ENCODE data around the gene ART4.

Gene ART4

GRCh38 chr12:14852880-14853279, 9.6 kb upstream of the ART4 start:
- DNase-seq (ENCODE audit: low read depth in 2 of 2, low spot score in 1 of 2): no peak

- DNase-seq (ENCODE audit: low read depth in 2 of 2, low spot score in 1 of 2): no peak
Measured at GRCh38 chr12:14850929-14851663, 7.8 kb upstream of the ART4 start.

GRCh38 chr12:14849661-14850060, 6.3 kb upstream of the ART4 start:
- no peak for DNase-seq (ENCODE audit: low read depth in 2 of 2, low spot score in 1 of 2)

- DNase-seq (ENCODE audit: low read depth in 2 of 2, low spot score in 1 of 2): no peak
Measured at GRCh38 chr12:14846876-14847580, 3.7 kb upstream of the ART4 start.

GRCh38 chr12:14846042-14846587, 2.8 kb upstream of the ART4 start:
- no peak for DNase-seq (ENCODE audit: low read depth in 2 of 2, low spot score in 1 of 2)

GRCh38 chr12:14845350-14845750, 2.0 kb upstream of the ART4 start:
- DNase-seq (ENCODE audit: low read depth in 2 of 2, low spot score in 1 of 2): no peak

- no peak for DNase-seq (ENCODE audit: low read depth in 2 of 2, low spot score in 1 of 2)
Measured at GRCh38 chr12:14844401-14844800, 1.1 kb upstream of the ART4 start.

GRCh38 chr12:14842315-14842714, 1.0 kb downstream of the ART4 start:
- DNase-seq (ENCODE audit: low read depth in 2 of 2, low spot score in 1 of 2): no peak

GRCh38 chr12:14841761-14842160, 1.6 kb downstream of the ART4 start:
- no peak for DNase-seq (ENCODE audit: low read depth in 2 of 2, low spot score in 1 of 2)

- no peak for DNase-seq (ENCODE audit: low read depth in 2 of 2, low spot score in 1 of 2)
Measured at GRCh38 chr12:14840616-14841015, 2.7 kb downstream of the ART4 start.

- DNase-seq (ENCODE audit: low read depth in 2 of 2, low spot score in 1 of 2): no peak
Measured at GRCh38 chr12:14839262-14839661, 4.1 kb downstream of the ART4 start.

GRCh38 chr12:14836336-14837210, 6.8 kb downstream of the ART4 start:
- DNase-seq (ENCODE audit: low read depth in 2 of 2, low spot score in 1 of 2): no peak

- no peak for DNase-seq (ENCODE audit: low read depth in 2 of 2, low spot score in 1 of 2)
Measured at GRCh38 chr12:14834509-14834908, 8.8 kb downstream of the ART4 start.

- DNase-seq (ENCODE audit: low read depth in 2 of 2, low spot score in 1 of 2): no peak
Measured at GRCh38 chr12:14833952-14834351, 9.4 kb downstream of the ART4 start.

GRCh38 chr12:14833336-14833735, 10.0 kb downstream of the ART4 start:
- DNase-seq (ENCODE audit: low read depth in 2 of 2, low spot score in 1 of 2): no peak

GRCh38 chr12:14828892-14829291, 14.4 kb downstream of the ART4 start:
- DNase-seq (ENCODE audit: low read depth in 2 of 2, low spot score in 1 of 2): no peak

GRCh38 chr12:14827043-14827442, 16.3 kb downstream of the ART4 start:
- DNase-seq (ENCODE audit: low read depth in 2 of 2, low spot score in 1 of 2): no peak

GRCh38 chr12:14826491-14826890, 16.8 kb downstream of the ART4 start:
- DNase-seq (ENCODE audit: low read depth in 2 of 2, low spot score in 1 of 2): no peak

- DNase-seq (ENCODE audit: low read depth in 2 of 2, low spot score in 1 of 2): no peak
Measured at GRCh38 chr12:14825256-14825655, 18.1 kb downstream of the ART4 start.

GRCh38 chr12:14824012-14824634, 19.2 kb downstream of the ART4 start:
- DNase-seq (ENCODE audit: low read depth in 2 of 2, low spot score in 1 of 2): no peak

GRCh38 chr12:14814014-14814413, 29.3 kb downstream of the ART4 start, which contains the start of gene SMCO3:
Gene SMCO3, minus strand, starts transcription at chr12:14814182. Its CDS starts 7,502 bp downstream, at chr12:14806680.
- DNase-seq (ENCODE audit: low read depth in 2 of 2, low spot score in 1 of 2): no peak
